Neural progenitor cell (in vitro differentiated cells): ENCODE measurements around the gene CSNK2A1.

Experiments
- CTCF ChIP-seq: fragments of 200-600 bp; sonication (generic); IDR thresholded peaks from 2 replicates; pipeline ENCODE4 v1.5.1; 2017; ENCODE audit warnings: antibody characterized with exemption, mild to moderate bottlenecking
- EZH2phosphoT487 ChIP-seq: fragments of 200-600 bp; sonication (generic); IDR thresholded peaks from 2 replicates; pipeline ENCODE4 v1.6.1; 2017; ENCODE audit warnings: antibody characterized with exemption

DNA sequence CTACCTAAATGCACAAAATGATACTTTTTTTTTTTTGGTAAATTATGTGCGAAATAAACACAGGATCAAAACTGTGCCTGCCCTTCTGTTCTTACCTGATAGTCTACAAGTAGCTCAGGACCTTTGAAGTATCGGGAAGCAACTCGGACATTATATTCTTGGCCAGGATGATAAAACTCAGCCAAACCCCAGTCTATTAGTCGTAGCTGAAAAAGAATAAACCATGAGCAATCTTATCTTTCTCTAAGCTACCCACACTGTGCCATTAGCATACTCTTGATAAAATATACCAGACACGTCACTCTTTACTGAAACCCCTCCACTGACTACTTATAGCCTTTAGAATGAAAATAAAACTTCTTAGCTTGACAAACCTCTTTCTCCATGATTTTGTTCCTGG, 51.4 kb downstream of the CSNK2A1 start:
- TF ChIP-seq CTCF = no peak
- TF ChIP-seq EZH2phosphoT487 = no peak
